ENCODE results near the gene LYAR. TPM values are rescaled to one million over a fixed set of nuclear protein-coding genes. Genes with fewer than 3 reads are reported as not detected.

Gene LYAR
- polyA plus RNA-seq, 1 donor (not counting 4 experiments of a cell fraction or from before 2014, with no cell fraction given) = 19.8 TPM

GRCh38 chr4:4338210-4339001 is 48.5 kb upstream of the LYAR start:
- Histone ChIP-seq H3K9me3 (ENCODE audit: control insufficient read depth, low read depth, low read length) (no peaks in the 10 kb centered on the region), H3K4me1 (ENCODE audit: control insufficient read depth, extremely low read depth, insufficient read depth, low read length) (no peaks in the 10 kb centered on the region), H3K27ac (ENCODE audit: control insufficient read depth, insufficient read depth, low read length) (no peak overlapping the region), H4K20me1 (ENCODE audit: control insufficient read depth, extremely low read depth, insufficient read depth, low read length) (no peaks in the 10 kb centered on the region), H2AFZ (ENCODE audit: control insufficient read depth, low read length) (no peak overlapping the region), H3K4me3 (ENCODE audit: control insufficient read depth in 2 of 3, extremely low read depth in 1 of 3, insufficient read depth in 2 of 3, low read depth in 1 of 3, low read length in 3 of 3) (no peak overlapping the region), H3K9me1 (ENCODE audit: control insufficient read depth, extremely low read depth, insufficient read depth, low read length) (no peaks in the 10 kb centered on the region), H3K27me3 (ENCODE audit: control insufficient read depth, extremely low read depth, insufficient read depth, low read length) (peaks cover 6% of the 10 kb centered on the region), H3K36me3 (ENCODE audit: control insufficient read depth in 2 of 2, extremely low read depth in 1 of 2, insufficient read depth in 2 of 2, low read length in 2 of 2) (no peaks in the 10 kb centered on the region), H3K9ac (ENCODE audit: control insufficient read depth, extremely low read depth, insufficient read depth, low read length) (no peak overlapping the region), H3K79me2 (ENCODE audit: control insufficient read depth, insufficient read depth, low read length) (no peaks in the 10 kb centered on the region), H3K4me2 (ENCODE audit: control insufficient read depth, extremely low read depth, insufficient read depth, low read depth, low read length) (no peak overlapping the region)
- dilution Hi-C loops (cut with MboI; ENCODE audit: extremely low pct_ligation_motif_present, low sequenced_read_pairs) = no loop called here
- no peak for DNase-seq (ENCODE audit: low read depth, low spot score)
- TF ChIP-seq EZH2 (IDR thresholded peaks at IDR 0.05; ENCODE audit: low read length) (no peak), CTCF (optimal IDR thresholded peaks at IDR 0.05 in 1 of 3, IDR thresholded peaks at IDR 0.05 in 1 of 3, conservative IDR thresholded peaks at IDR 0.05 in 1 of 3; ENCODE audit: extremely low read depth in 1 of 3, insufficient read depth in 2 of 3, low read length in 3 of 3) (no peak)
- FAIRE-seq = no peak

- Histone ChIP-seq H3K27me3 (ENCODE audit: control insufficient read depth, extremely low read depth, insufficient read depth, low read length) (peaks cover 6% of the 10 kb centered on the region), H3K9me3 (ENCODE audit: control insufficient read depth, low read depth, low read length) (no peaks in the 10 kb centered on the region), H2AFZ (ENCODE audit: control insufficient read depth, low read length) (no peak overlapping the region), H3K79me2 (ENCODE audit: control insufficient read depth, insufficient read depth, low read length) (no peaks in the 10 kb centered on the region), H3K36me3 (ENCODE audit: control insufficient read depth in 2 of 2, extremely low read depth in 1 of 2, insufficient read depth in 2 of 2, low read length in 2 of 2) (no peaks in the 10 kb centered on the region), H3K27ac (ENCODE audit: control insufficient read depth, insufficient read depth, low read length) (no peak overlapping the region), H3K4me3 (ENCODE audit: control insufficient read depth in 2 of 3, extremely low read depth in 1 of 3, insufficient read depth in 2 of 3, low read depth in 1 of 3, low read length in 3 of 3) (no peak overlapping the region), H3K9me1 (ENCODE audit: control insufficient read depth, extremely low read depth, insufficient read depth, low read length) (no peaks in the 10 kb centered on the region), H3K9ac (ENCODE audit: control insufficient read depth, extremely low read depth, insufficient read depth, low read length) (no peak overlapping the region), H3K4me2 (ENCODE audit: control insufficient read depth, extremely low read depth, insufficient read depth, low read depth, low read length) (no peak overlapping the region), H4K20me1 (ENCODE audit: control insufficient read depth, extremely low read depth, insufficient read depth, low read length) (no peaks in the 10 kb centered on the region), H3K4me1 (ENCODE audit: control insufficient read depth, extremely low read depth, insufficient read depth, low read length) (no peaks in the 10 kb centered on the region)
- dilution Hi-C loops (cut with MboI; ENCODE audit: extremely low pct_ligation_motif_present, low sequenced_read_pairs) = no loop called here
- DNase-seq (ENCODE audit: low read depth, low spot score) = no peak
- TF ChIP-seq EZH2 (IDR thresholded peaks at IDR 0.05; ENCODE audit: low read length) = no peak
- peak; percentile 68 to 90 (median 78) for TF ChIP-seq CTCF (optimal IDR thresholded peaks at IDR 0.05 in 1 of 3, IDR thresholded peaks at IDR 0.05 in 1 of 3, conservative IDR thresholded peaks at IDR 0.05 in 1 of 3; ENCODE audit: extremely low read depth in 1 of 3, insufficient read depth in 2 of 3, low read length in 3 of 3)
- FAIRE-seq = no peak
Measured at GRCh38 chr4:4334798-4335520, 45.0 kb upstream of the LYAR start.

All from keratinocyte (primary cell).